ENCODE data around the gene MYH7.
"Not testable (repeated sequence)": the region's sequence is repeated elsewhere in the genome, so short reads cannot be mapped to it uniquely, and the experiment has no call there.

- not testable (repeated sequence) for TF ChIP-seq CTCF, MAX (IDR thresholded peaks at IDR 0.05; ENCODE audit: low read depth, low read length)
Observed at GRCh38 chr14:23425798-23426197, 9.7 kb downstream of the MYH7 start.

Measured in NB4 (cell line).